Subcutaneous abdominal adipose tissue (tissue), 5 donors: ENCODE measurements around the gene TPST1.

Source experiments
- H3K27ac ChIP-seq: one replicate; pipeline ENCODE4 v1.7.0; 2013; ENCODE audit warnings: low read depth, mild to moderate bottlenecking, inconsistent platforms, low read length, moderate library complexity
- H3K27me3 ChIP-seq, 5 donors: one replicate each; pipeline ENCODE4 v1.7.0; 2013; ENCODE audit warnings: low read length in 5 of 5, inconsistent platforms in 1 of 5; ENCODE audit not compliant: control insufficient read depth in 5 of 5, insufficient read depth in 4 of 5
- H3K36me3 ChIP-seq, 5 donors: one replicate each; pipeline ENCODE4 v1.7.0; 2013; ENCODE audit warnings: low read length in 5 of 5; ENCODE audit not compliant: control insufficient read depth in 5 of 5, insufficient read depth in 5 of 5
- H3K4me1 ChIP-seq, 5 donors: one replicate each; pipeline ENCODE4 v1.7.0; 2013; ENCODE audit warnings: low read length in 5 of 5, mild to moderate bottlenecking in 3 of 5, moderate library complexity in 1 of 5; ENCODE audit not compliant: control insufficient read depth in 5 of 5, insufficient read depth in 5 of 5
- H3K4me3 ChIP-seq, 5 donors: one replicate each; pipeline ENCODE4 v1.7.0; 2013; ENCODE audit warnings: low read length in 5 of 5, low read depth in 1 of 5
- H3K9ac ChIP-seq, 5 donors: one replicate each; pipeline ENCODE4 v1.7.0; 2013; ENCODE audit warnings: low read length in 5 of 5, mild to moderate bottlenecking in 4 of 5, moderate library complexity in 3 of 5
- H3K9me3 ChIP-seq, 5 donors: one replicate each; pipeline ENCODE4 v1.7.0; 2013; ENCODE audit warnings: low read length in 5 of 5; ENCODE audit not compliant: control insufficient read depth in 5 of 5
- donor health status: healthy.
- donor health status: healthy.
- donor health status: healthy.
- donor health status: healthy.
- donor health status: healthy.

Gene TPST1

DNA sequence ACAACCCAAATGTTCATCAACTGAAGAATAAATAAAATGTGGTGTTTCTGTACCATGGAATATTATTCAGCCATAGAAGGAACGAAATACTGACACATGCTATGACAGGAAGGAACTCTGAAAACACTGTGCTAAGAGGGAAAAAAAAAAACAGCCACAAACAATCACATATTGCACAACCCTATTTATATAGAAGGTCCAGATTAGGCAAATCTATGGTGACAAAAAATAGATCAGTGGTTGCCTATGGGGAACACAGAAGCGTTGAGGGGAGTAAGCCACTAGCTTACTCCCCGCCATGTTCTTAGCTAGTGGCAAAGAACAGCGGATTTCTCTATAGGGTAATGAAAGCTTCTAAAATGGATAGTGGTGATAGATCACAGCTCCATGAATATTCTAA lies 198.4 kb downstream of the TPST1 start:
- Histone ChIP-seq H3K27ac (no peak overlapping the region), H3K9ac (no peak overlapping the region), H3K27me3 (no peaks in the 10 kb centered on the region), H3K4me1 (no peaks in the 10 kb centered on the region), H3K9me3 (no peaks in the 10 kb centered on the region), H3K36me3 (peaks cover 6 to 30% (median 12%) of the 10 kb centered on the region in 5 donors), H3K4me3 (no peak overlapping the region)

DNA sequence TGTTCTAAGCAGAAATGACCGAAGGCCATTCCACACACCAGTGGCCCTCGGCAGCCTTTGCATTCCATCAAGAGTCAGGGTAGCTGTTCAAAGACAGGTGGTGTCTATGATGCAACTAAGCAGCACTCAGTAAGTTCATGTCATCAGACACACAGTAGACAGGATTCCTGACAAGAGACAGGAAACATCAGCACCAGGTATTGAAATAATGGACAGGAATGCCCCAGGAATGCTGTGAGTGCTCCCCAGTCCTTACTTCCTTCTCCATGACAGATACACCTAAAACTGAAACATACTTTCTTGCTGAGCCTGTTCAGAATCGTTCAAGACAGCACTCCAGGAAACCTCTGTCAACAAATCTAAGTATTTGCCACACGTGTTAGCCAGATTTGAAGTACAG lies 204.4 kb downstream of the TPST1 start:
- Histone ChIP-seq H3K9ac (no peak overlapping the region), H3K4me1 (peaks cover 0 to 11% (median 10%) of the 10 kb centered on the region in 5 donors), H3K36me3 (peaks cover 6 to 14% (median 12%) of the 10 kb centered on the region in 5 donors), H3K27me3 (no peaks in the 10 kb centered on the region), H3K4me3 (no peak overlapping the region), H3K9me3 (no peaks in the 10 kb centered on the region), H3K27ac (no peak overlapping the region)
